ENCODE results near the gene BTRC.
"Not testable (repeated sequence)": the region's sequence is repeated elsewhere in the genome, so short reads cannot be mapped to it uniquely, and the experiment has no call there.

The BTRC gene

DNA sequence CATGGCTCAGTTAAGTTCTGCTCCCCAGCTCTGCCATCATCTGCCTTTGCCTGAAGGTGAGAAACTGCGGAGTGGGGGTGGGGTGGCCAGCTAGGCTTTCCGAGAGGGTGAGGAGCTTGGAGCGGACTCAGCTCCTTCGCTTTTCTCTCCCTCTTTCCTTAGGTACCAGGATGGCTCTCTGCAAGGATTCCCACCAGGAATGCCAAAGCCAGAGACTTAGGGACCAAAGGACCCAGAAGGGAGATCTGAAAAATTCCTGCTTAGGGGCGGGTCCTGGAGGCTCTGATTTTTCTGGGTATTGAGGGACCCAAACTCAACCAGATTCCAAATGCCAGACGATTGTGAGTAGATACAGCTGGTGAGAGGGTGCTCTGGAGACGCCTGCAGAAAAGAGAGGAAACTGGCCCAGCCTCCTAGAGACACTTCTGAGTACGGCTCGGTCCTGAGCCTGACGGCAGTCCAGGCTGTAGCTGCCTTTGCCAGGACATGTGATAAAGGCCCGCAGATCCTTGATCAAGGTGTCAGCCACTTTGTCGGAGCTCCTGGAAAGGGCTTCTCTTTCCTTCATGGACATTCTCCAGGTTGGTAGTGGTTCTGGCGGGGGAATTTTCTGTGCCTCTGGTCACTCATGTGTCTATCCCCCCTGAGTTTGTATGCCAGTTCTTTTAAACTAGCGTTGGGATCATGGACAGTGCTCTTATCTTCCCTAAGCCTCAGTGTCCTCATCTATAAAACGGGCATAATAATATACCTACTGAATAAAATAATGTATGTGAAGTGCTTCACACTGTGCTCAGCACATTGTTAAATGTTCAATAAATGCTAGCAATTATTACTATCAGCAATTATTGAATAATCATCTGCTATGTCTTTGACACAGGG is 42.5 kb upstream of the BTRC start:
- TF ChIP-seq, protein P1, sequence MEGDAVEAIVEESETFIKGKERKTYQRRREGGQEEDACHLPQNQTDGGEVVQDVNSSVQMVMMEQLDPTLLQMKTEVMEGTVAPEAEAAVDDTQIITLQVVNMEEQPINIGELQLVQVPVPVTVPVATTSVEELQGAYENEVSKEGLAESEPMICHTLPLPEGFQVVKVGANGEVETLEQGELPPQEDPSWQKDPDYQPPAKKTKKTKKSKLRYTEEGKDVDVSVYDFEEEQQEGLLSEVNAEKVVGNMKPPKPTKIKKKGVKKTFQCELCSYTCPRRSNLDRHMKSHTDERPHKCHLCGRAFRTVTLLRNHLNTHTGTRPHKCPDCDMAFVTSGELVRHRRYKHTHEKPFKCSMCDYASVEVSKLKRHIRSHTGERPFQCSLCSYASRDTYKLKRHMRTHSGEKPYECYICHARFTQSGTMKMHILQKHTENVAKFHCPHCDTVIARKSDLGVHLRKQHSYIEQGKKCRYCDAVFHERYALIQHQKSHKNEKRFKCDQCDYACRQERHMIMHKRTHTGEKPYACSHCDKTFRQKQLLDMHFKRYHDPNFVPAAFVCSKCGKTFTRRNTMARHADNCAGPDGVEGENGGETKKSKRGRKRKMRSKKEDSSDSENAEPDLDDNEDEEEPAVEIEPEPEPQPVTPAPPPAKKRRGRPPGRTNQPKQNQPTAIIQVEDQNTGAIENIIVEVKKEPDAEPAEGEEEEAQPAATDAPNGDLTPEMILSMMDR (IDR thresholded peaks at IDR 0.05; ENCODE audit: low read depth, low read length): no peak
- TF ChIP-seq POLR2A (IDR thresholded peaks at IDR 0.05; ENCODE audit: extremely low read depth, insufficient read length): no peak
- TF ChIP-seq, protein P2, sequence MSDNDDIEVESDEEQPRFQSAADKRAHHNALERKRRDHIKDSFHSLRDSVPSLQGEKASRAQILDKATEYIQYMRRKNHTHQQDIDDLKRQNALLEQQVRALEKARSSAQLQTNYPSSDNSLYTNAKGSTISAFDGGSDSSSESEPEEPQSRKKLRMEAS (IDR thresholded peaks at IDR 0.05; ENCODE audit: low read depth, low read length): no peak
- no peak for TF ChIP-seq MYC (IDR thresholded peaks at IDR 0.05; ENCODE audit: low read depth, low read length)
- DNase-seq (ENCODE audit: low read depth): no peak
- no peak overlapping the region for H3K4me3 ChIP-seq (ENCODE audit: low read depth, low read length)

DNA sequence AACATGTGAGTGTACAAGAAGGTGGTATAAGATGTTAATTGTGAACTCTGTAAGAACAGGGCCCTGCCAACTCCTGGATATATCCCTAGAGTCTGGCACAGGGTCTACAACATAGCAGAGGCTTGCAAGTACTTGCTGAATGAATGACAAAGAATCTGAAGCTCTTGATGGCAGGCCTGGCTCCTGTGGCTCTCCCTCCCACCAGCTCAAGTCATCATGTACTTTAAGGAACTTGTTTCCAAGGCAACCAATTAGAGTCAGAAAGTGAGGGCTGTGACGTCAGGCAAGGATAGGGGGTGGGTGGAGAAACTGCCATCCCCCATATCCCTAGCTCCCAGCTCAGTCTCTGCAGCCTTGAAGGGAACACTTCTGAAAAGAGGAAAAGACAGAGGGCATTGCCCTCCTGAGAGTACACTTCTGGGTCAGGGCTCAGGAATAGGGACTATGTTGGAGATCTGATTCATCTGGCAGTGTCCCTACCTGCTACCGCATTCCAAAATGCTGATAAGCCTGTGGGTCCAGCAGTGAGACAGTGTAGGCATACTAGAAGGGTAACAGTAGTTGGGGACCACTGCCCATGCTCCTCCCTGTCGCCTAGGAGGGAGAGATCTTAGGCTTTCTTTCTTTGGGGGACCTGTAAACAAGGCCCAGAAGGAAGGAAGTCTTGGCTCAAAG is 34.6 kb upstream of the BTRC start:
- DNase-seq (ENCODE audit: low read depth): no peak
- H3K4me3 ChIP-seq (ENCODE audit: low read depth, low read length): no peak overlapping the region
- TF ChIP-seq, protein P1 (IDR thresholded peaks at IDR 0.05; ENCODE audit: low read depth, low read length): no peak
- TF ChIP-seq, protein P2 (IDR thresholded peaks at IDR 0.05; ENCODE audit: low read depth, low read length): no peak
- no peak for TF ChIP-seq POLR2A (IDR thresholded peaks at IDR 0.05; ENCODE audit: extremely low read depth, insufficient read length)

DNA sequence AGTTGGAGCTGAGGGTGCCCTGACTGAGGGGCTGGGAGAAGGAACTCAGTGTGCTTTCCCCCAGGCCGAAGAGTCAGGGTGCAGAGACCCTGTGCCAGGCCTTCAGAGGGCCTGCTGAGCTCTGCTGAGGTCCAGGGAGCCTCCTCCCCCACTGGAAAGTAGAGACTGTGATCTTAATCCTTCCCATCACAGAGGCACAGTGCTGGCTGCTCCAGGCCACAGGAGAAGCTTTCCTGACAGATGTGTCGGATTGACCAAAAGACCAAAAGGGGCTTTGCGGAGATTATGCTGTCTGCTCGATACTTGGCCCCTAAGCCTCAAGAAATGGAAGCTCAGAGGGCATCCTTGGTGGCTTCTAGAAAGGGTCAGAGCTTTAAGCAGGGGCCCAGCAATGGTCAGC is 32.9 kb upstream of the BTRC start:
- DNase-seq (ENCODE audit: low read depth): no peak
- TF ChIP-seq MYC (IDR thresholded peaks at IDR 0.05; ENCODE audit: low read depth, low read length): no peak
- TF ChIP-seq, protein P2 (IDR thresholded peaks at IDR 0.05; ENCODE audit: low read depth, low read length): no peak
- no peak for TF ChIP-seq POLR2A (IDR thresholded peaks at IDR 0.05; ENCODE audit: extremely low read depth, insufficient read length)
- TF ChIP-seq, protein P1 (IDR thresholded peaks at IDR 0.05; ENCODE audit: low read depth, low read length): no peak

DNA sequence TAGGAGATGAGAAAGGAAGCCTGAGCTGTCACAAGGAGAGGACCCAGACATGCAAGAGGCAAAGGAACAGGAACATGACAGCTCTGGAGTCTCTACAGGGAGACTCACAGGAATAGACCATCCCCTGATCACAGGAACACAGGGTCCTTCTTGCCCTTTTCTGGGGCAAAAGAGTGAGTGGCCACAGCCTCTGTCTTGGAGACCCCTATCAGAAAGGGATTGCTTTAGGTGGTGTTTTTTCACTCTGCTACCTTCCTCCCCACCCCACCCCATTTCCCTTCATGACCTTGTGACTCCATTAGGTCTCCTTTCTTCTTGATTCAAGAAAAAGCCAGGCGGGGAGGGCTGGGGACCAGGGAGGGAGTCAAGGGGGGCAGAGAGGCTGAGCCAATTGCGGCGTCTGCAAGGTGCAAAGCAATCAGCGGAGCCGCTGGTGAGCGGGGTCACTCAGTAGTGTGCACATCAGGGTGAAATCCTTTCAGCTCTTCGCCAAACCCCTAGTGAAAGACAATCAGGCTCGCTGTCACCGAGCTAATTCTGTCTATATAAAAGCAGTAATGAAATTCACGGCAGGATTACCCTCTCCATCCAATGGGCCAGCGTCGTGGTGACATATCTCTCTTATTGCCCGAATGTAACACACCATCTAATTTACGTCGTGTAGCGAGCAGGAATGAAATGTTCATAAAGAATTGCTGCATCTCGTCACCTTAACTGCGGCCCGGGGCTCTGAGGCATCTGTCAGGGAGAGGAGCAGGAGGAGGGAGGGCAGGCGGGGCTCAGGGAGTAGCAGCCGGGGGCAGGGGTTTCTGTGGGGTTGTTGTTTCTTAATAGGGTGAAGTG is 31.5 kb upstream of the BTRC start:
- H3K4me3 ChIP-seq (ENCODE audit: low read depth, low read length): no peak overlapping the region
- TF ChIP-seq, protein P2 (IDR thresholded peaks at IDR 0.05; ENCODE audit: low read depth, low read length): no peak
- TF ChIP-seq MYC (IDR thresholded peaks at IDR 0.05; ENCODE audit: low read depth, low read length) (no peak), POLR2A (IDR thresholded peaks at IDR 0.05; ENCODE audit: extremely low read depth, insufficient read length) (no peak)
- TF ChIP-seq, protein P1 (IDR thresholded peaks at IDR 0.05; ENCODE audit: low read depth, low read length): no peak
- DNase-seq (ENCODE audit: low read depth): no peak

More for the DNA sequence above, 32.9 kb upstream of the BTRC start:
- no peak overlapping the region for H3K4me3 ChIP-seq (ENCODE audit: low read depth, low read length)

DNA sequence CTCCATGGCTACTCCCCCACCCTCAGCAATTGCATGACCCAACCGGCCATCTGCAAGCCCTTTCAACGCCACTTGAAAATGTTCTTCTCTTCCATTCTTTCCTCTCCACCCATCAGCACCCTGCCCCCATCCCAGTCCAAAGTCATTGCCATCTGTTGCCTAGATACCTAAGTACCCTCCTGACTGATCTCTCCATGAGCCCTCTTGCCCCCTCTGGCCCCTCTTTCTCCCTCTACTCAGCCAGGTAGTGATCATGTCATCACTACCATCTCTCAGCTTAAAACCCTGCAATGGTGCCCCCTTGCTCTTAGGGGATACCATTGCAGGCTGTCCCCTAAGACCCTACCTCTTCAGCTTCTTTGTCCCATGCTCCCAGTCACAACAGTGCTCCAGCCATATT is 30.5 kb upstream of the BTRC start:
- no peak overlapping the region for H3K4me3 ChIP-seq (ENCODE audit: low read depth, low read length)
- TF ChIP-seq POLR2A (IDR thresholded peaks at IDR 0.05; ENCODE audit: extremely low read depth, insufficient read length) (no peak), MYC (IDR thresholded peaks at IDR 0.05; ENCODE audit: low read depth, low read length) (no peak)
- TF ChIP-seq, protein P1 (IDR thresholded peaks at IDR 0.05; ENCODE audit: low read depth, low read length): no peak
- TF ChIP-seq, protein P2 (IDR thresholded peaks at IDR 0.05; ENCODE audit: low read depth, low read length): no peak
- DNase-seq (ENCODE audit: low read depth): no peak

DNA sequence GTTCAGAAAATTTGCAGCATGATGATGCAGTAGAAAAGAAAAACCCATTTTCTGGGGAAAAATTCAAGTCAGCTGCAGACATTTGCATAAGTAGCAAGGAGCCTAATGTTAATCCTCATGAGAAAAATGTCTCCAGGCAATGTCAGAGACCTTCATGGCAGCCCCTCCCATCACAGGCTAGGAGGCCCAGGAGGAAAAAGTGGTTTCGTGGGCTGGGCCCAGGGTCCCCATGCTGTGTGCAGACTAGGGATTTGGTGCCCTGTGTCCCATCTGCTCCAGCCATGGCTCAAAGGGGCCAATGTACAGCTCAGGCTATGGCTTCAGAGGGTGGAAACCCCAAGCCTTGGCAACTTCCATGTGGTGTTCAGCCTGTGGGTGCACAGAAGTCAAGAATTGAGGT is 26.5 kb upstream of the BTRC start:
- H3K4me3 ChIP-seq (ENCODE audit: low read depth, low read length); DNase-seq (ENCODE audit: low read depth): not testable (repeated sequence)

Measured in NB4 (cell line).